ENCODE data around the gene SLC22A7.
A peak's percentile ranks its signal among the peaks of the same experiment; 100 is the strongest.

The SLC22A7 gene

GRCh38 chr6:43303751-43304331, 5.8 kb downstream of the SLC22A7 start:
- TF ChIP-seq, protein P1, sequence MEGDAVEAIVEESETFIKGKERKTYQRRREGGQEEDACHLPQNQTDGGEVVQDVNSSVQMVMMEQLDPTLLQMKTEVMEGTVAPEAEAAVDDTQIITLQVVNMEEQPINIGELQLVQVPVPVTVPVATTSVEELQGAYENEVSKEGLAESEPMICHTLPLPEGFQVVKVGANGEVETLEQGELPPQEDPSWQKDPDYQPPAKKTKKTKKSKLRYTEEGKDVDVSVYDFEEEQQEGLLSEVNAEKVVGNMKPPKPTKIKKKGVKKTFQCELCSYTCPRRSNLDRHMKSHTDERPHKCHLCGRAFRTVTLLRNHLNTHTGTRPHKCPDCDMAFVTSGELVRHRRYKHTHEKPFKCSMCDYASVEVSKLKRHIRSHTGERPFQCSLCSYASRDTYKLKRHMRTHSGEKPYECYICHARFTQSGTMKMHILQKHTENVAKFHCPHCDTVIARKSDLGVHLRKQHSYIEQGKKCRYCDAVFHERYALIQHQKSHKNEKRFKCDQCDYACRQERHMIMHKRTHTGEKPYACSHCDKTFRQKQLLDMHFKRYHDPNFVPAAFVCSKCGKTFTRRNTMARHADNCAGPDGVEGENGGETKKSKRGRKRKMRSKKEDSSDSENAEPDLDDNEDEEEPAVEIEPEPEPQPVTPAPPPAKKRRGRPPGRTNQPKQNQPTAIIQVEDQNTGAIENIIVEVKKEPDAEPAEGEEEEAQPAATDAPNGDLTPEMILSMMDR (IDR thresholded peaks at IDR 0.05; ENCODE audit: insufficient read depth, low read depth, low read length, missing control alignments): no peak
- no peak for DNase-seq (ENCODE audit: low read depth)
- no peak overlapping the region for H3K4me3 ChIP-seq (ENCODE audit: low read length)

DNA sequence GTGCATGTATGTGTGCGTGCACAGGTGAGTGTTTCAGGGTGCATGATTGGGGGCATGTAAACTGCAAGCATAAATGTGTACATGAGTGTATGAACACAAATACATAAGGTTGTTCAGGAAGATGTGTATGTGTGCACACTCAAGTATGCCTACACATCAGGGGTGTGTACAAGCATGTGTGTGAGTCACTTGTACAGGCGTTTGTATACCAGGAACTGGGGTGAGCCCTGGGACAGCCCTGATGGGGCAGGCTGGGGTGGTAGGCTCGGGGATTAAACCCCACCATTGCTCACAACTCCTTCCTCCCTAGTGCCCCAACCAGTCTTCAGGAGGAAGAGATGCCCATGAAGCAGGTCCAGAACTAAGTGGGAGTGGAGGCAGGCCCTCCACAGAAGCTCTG, 6.3 kb downstream of the SLC22A7 start:
- TF ChIP-seq, protein P1 (IDR thresholded peaks at IDR 0.05; ENCODE audit: insufficient read depth, low read depth, low read length, missing control alignments): no peak
- H3K4me3 ChIP-seq (ENCODE audit: low read length): no peak overlapping the region
- peak; percentile 22 for DNase-seq (ENCODE audit: low read depth)

DNA sequence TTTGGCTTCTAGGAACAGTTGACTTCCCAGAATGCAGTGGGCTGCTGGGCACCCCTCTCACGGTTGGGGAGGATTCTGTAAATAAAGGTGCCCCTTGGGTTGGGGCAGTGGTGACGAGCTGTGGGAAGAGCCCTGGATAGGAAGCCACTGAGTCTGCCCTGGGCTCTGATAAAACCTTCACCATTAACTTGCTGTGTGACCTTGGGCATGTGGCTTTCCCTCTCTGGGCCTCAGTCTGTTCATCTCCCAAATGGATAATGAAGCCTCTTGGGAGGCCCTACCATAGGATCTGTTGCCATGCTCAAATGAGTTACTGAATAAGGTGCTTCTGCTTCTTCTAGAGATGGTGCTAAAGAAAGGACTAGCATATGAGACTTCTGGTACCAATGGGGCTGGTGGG, 6.8 kb downstream of the SLC22A7 start:
- H3K4me3 ChIP-seq (ENCODE audit: low read length): no peak overlapping the region
- TF ChIP-seq, protein P1 (IDR thresholded peaks at IDR 0.05; ENCODE audit: insufficient read depth, low read depth, low read length, missing control alignments): no peak
- DNase-seq (ENCODE audit: low read depth): no peak

DNA sequence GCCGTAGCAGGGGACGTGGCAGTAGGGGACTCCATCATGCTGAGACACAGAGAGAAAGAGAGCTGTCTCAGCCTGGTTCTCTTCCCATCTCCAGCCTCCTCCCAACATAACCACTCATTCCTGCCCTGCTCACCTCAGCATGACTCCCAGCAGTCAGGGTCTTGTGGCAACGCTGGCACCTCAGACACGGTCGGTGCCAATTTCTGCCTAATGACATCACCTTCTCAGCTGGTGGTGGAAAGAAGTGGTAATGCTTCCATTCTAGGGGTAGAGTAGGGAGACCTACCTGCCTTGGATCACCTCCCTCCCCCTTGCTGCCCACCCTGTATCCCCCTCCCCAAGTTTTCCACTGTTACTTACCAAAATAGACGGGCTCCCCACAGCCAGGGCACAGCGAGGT, 8.0 kb downstream of the SLC22A7 start:
- H3K4me3 ChIP-seq (ENCODE audit: low read length): no peak overlapping the region
- DNase-seq (ENCODE audit: low read depth): no peak
- TF ChIP-seq, protein P1 (IDR thresholded peaks at IDR 0.05; ENCODE audit: insufficient read depth, low read depth, low read length, missing control alignments): no peak

DNA sequence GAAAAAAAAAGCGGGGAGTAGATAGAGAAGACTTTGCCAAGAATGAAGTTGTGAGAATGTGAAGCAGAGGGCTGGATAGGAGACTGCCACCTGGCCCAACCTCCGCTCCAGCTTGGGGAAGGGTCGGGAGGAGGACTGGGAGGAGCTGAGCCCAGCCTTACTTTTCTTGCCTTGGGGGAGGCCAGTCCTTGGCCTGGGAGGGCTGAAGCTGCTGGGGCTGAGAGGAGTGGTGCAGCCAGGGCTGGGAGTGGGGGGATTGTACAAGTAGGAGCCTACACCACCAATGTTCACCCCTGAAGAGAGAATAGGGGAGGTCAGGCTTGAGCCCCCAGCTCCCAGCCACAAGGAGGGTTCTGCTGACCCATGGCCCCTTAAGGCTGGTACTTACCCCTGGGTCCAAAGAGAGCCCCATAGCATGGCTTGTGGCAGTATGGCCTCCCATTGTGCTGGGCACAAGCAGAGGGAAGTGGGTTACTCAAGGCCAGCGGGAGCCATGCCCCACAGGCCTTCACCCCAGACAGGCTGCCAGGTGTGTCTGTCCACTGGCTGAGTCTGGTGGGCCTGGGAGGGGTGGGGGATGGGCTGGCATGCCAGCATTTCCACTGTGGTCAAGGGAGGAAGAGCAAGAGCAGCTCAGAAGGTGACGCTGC, 9.5 kb downstream of the SLC22A7 start:
- TF ChIP-seq, protein P1 (IDR thresholded peaks at IDR 0.05; ENCODE audit: insufficient read depth, low read depth, low read length, missing control alignments): no peak
- DNase-seq (ENCODE audit: low read depth): no peak
- H3K4me3 ChIP-seq (ENCODE audit: low read length): no peak overlapping the region

DNA sequence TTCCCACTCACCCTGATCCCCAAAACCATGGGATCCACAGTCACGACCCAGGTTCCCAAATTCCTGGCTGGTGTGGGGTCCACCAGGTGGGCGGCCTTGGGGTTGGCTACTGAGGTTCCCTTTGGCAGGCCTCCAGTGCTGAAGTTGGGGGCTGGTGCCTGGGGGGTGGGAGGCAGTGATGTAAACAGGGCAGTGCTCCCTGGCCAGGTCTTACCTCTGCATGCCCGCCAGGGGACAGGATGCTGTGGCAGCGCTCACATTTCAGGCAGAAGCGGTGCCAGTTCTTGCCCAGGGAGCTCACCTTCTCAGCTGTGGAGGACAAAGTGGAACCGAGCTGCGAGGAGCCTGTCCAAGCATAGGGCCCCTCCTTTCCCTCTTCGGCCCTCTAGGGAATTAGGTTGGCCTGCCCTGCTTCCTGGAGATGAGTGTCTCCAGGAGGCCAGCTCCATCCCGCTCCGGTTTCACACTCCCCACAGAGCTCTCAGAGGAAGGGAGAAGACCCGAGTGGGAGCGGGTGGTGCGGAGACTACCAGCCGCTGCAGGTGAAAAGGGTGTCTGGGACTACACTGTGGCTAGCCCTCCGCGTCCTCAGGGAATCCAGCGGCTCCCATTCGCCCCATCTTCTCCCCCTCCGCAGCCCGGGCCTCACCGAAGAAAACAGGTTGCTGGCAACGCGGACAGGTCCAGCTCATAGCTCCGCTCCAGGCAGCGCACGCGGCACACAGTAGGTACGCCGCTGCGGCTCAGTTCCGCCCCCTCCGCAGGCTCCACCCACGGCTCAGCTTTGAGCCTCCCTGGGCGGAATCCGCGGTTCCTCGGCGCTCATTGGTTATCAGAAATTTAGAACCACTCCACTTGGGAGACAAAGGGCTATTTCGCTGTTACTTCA, 10.3 kb downstream of the SLC22A7 start, which contains the start of gene CRIP3:
CRIP3 (minus strand) TSS at position 726 of the 889 bp plus-strand sequence; CDS start at position 692, 34 bp downstream.
- DNase-seq (ENCODE audit: low read depth): peak; percentile 31
- TF ChIP-seq, protein P1 (IDR thresholded peaks at IDR 0.05; ENCODE audit: insufficient read depth, low read depth, low read length, missing control alignments): peak; percentile 32
- H3K4me3 ChIP-seq (ENCODE audit: low read length): peak within 1 kb of the TSS; percentile 16
